Sigmoid colon (tissue), 4 donors: Measurements from ENCODE around the gene ECHS1.

ENCODE experiments used
- POLR2A ChIP-seq, 2 donors: fragments of 450-650 bp; IDR thresholded peaks; one replicate each; pipeline ENCODE4 v1.6.1; 2016; ENCODE audit warnings: antibody characterized with exemption in 2 of 2, mild to moderate bottlenecking in 2 of 2, moderate library complexity in 2 of 2
- POLR2AphosphoS5 ChIP-seq, 4 donors: sonication (generic); formaldehyde crosslinking; IDR thresholded peaks; one replicate each; pipeline ENCODE4 v1.6.1; 2017; ENCODE audit warnings: antibody characterized with exemption in 4 of 4
- TF ChIP-seq, protein P1 (sequence below), 4 experiments: fragments of 450-650 bp in 3 of 4; fragments of 200-600 bp in 1 of 4; IDR thresholded peaks; one replicate each; pipeline ENCODE4 v1.5.1; 2016 to 2019; ENCODE audit warnings: antibody characterized with exemption in 4 of 4, mild to moderate bottlenecking in 3 of 4, moderate library complexity in 2 of 4

DNA sequence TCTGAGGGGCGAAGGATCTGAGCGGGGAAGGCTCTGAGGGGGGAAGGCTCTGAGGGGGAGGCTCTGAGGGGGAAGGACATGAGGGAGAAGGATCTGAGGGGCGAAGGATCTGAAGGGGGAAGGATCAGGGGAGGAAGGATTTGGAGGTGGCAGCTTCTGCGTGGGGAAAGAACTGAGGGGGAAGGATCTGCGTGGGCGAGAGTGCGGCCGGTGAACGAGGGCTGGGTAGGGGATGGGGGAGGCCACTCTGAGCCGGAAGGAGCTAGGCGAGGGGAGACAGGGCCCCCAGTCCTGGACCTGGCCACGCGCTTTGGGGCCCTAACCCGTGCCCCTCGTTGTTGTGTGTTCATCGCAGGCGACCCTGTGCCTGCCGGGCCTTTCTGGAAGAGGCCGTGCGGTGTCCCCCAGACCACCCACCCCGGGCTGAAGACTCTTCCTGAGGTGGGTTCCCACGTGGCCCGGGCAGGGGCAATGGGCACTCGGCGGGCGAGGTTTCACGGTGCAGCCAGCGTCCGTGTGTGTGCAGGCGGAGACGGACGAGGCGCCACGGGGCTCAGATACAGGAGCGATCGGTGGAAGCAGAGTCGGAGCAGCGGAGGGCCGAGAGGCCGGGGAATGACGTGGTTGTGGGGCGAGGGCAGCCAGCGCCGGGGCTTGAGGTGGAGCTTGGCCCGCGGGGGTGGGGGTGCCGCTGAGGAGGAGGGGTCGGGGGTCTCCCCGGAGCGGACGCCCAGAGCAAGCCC, 38.5 kb downstream of the ECHS1 start:
- TF ChIP-seq, protein P1, sequence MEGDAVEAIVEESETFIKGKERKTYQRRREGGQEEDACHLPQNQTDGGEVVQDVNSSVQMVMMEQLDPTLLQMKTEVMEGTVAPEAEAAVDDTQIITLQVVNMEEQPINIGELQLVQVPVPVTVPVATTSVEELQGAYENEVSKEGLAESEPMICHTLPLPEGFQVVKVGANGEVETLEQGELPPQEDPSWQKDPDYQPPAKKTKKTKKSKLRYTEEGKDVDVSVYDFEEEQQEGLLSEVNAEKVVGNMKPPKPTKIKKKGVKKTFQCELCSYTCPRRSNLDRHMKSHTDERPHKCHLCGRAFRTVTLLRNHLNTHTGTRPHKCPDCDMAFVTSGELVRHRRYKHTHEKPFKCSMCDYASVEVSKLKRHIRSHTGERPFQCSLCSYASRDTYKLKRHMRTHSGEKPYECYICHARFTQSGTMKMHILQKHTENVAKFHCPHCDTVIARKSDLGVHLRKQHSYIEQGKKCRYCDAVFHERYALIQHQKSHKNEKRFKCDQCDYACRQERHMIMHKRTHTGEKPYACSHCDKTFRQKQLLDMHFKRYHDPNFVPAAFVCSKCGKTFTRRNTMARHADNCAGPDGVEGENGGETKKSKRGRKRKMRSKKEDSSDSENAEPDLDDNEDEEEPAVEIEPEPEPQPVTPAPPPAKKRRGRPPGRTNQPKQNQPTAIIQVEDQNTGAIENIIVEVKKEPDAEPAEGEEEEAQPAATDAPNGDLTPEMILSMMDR (IDR thresholded peaks at IDR 0.05): no peak
- TF ChIP-seq POLR2A (IDR thresholded peaks at IDR 0.05) (no peak), POLR2AphosphoS5 (IDR thresholded peaks at IDR 0.05) (no peak)
